ENCODE measurements around the gene TMEM141.

DNA sequence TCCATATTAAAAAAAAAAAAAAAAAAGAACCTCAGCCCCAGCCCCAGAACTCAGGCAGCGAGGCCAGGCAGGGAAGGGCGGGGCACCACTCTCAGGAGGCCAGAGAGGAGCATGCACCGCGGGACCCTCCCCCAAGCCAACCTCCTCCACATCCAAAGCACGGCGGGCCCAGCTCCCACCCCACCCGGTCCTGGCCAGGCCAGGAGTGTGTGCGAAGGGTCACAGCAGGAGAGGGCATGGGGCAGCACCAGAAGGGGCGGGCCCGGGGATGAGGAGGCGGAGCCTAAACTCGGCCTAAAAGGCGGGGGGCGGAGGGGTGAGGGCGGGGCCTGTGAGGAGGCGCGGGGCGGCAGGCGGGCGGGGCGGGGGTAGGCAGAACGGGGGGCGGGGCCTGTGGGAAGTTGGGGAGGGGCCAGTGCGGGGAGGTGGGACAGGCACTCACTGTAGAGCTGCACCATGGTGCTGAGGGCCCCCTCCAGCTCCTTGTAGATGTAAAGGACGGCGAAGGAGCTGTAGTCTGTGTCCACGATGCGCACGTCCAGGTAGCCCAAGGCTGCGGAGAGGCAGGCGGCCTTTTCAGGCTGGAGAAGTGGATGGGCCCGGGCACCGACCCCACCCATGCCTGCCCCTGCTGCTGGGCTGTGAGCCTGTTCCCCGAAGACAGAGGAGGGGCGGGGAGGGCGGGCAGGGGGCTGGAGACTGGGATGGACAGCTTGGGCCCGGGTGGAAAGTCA is 28.1 kb upstream of the TMEM141 start:
- no peak for TF ChIP-seq EZH2phosphoT487 (IDR thresholded peaks at IDR 0.05; ENCODE audit: low read depth)
- TF ChIP-seq, protein P1, sequence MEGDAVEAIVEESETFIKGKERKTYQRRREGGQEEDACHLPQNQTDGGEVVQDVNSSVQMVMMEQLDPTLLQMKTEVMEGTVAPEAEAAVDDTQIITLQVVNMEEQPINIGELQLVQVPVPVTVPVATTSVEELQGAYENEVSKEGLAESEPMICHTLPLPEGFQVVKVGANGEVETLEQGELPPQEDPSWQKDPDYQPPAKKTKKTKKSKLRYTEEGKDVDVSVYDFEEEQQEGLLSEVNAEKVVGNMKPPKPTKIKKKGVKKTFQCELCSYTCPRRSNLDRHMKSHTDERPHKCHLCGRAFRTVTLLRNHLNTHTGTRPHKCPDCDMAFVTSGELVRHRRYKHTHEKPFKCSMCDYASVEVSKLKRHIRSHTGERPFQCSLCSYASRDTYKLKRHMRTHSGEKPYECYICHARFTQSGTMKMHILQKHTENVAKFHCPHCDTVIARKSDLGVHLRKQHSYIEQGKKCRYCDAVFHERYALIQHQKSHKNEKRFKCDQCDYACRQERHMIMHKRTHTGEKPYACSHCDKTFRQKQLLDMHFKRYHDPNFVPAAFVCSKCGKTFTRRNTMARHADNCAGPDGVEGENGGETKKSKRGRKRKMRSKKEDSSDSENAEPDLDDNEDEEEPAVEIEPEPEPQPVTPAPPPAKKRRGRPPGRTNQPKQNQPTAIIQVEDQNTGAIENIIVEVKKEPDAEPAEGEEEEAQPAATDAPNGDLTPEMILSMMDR (IDR thresholded peaks at IDR 0.05; ENCODE audit: low read depth, low read length): no peak

All from OCI-LY3 (cell line).